Melanocyte of skin (primary cell): ENCODE measurements around the gene ITM2C. TPM values are rescaled to one million over a fixed set of nuclear protein-coding genes. Genes with fewer than 3 reads are reported as not detected.

Experiments used
- total RNA-seq, 2 donors: library from RNA; depleted of rRNA; stranded (reverse); fragments of >200 nt; gene quantifications; 2 replicates each; pipeline ENCODE4 v1.2.3, GENCODE V29; 2012

Gene ITM2C
- 10 to 100 TPM; 74.3 to 99.6 TPM for total RNA-seq

GRCh38 chr2:230864605-230865306 is at the start of gene ITM2C:
TSS of gene ITM2C (plus strand) at chr2:230864942. CDS start at chr2:230865026, 84 bp downstream.

GRCh38 chr2:230924470-230925341 is 60.0 kb downstream of the ITM2C start, which contains the start of gene GPR55:
TSS of gene GPR55 (minus strand) at chr2:230925242. CDS start at chr2:230910962, 14,280 bp downstream.

Other genes starting within 250 kb of the ITM2C start
- 10 to 100 TPM; 41.6 to 54.6 TPM for gene CAB39, start 152.1 kb upstream of the ITM2C start, total RNA-seq
- gene GPR55, start 60.3 kb downstream of the ITM2C start, total RNA-seq, result not detected
- not detected for gene SPATA3, start 131.2 kb downstream of the ITM2C start, total RNA-seq
- gene C2orf72, start 172.6 kb downstream of the ITM2C start, total RNA-seq, result under 1 TPM in 1 of 2 donors, not detected in 1; 0.67 TPM
- 100 to 1,000 TPM; 104 to 146 TPM for gene PSMD1, start 191.9 kb downstream of the ITM2C start, total RNA-seq